ENCODE data around the gene TPX2. TPM values are rescaled to one million over a fixed set of nuclear protein-coding genes. Genes with fewer than 3 reads are reported as not detected.

Gene TPX2
- total RNA-seq, 2 donors from 2014 or later, result 0.20 to 2.9 TPM

DNA sequence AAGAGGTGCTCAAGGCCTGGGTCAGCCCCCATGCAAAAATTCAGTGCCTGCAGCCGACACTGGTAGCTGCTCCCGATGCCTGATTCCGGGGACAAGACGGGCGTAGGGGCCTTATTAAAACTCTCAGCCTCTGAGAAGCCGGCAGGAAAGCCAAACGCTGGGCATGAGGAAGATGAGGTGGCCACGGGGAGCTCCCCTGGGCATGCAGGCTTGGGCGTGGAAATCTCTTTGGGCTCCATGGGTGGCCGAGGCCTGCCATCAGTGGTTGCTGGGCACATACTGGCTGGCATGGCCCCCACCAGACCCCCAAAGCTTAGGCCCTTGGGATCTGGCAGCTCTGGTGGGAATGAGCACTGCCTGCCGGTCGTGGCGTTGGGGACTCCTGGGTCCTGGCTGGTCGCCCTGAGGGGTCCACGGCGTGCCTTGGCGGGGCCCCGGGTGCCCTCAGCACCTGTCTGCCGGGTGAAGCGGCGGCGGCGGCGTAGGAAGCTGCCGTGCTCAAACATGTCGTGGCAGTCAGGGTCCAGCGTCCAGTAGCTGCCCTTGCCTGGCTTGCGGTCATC, 105.7 kb downstream of the TPX2 start:
- TF ChIP-seq, protein P1, sequence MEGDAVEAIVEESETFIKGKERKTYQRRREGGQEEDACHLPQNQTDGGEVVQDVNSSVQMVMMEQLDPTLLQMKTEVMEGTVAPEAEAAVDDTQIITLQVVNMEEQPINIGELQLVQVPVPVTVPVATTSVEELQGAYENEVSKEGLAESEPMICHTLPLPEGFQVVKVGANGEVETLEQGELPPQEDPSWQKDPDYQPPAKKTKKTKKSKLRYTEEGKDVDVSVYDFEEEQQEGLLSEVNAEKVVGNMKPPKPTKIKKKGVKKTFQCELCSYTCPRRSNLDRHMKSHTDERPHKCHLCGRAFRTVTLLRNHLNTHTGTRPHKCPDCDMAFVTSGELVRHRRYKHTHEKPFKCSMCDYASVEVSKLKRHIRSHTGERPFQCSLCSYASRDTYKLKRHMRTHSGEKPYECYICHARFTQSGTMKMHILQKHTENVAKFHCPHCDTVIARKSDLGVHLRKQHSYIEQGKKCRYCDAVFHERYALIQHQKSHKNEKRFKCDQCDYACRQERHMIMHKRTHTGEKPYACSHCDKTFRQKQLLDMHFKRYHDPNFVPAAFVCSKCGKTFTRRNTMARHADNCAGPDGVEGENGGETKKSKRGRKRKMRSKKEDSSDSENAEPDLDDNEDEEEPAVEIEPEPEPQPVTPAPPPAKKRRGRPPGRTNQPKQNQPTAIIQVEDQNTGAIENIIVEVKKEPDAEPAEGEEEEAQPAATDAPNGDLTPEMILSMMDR (IDR thresholded peaks at IDR 0.05), result no peak
- Histone ChIP-seq H3K36me3 (no peaks in the 10 kb centered on the region), H3K9me3 (no peaks in the 10 kb centered on the region), H3K27ac (peak overlapping the region; percentile 63 to 74), H3K4me1 (peaks cover 0 to 38% of the 10 kb centered on the region in 2 donors), H3K4me3 (peak overlapping the region; percentile 35 to 52), H3K27me3 (no peaks in the 10 kb centered on the region)
- no peak for DNase-seq (ENCODE audit: low spot score)

DNA sequence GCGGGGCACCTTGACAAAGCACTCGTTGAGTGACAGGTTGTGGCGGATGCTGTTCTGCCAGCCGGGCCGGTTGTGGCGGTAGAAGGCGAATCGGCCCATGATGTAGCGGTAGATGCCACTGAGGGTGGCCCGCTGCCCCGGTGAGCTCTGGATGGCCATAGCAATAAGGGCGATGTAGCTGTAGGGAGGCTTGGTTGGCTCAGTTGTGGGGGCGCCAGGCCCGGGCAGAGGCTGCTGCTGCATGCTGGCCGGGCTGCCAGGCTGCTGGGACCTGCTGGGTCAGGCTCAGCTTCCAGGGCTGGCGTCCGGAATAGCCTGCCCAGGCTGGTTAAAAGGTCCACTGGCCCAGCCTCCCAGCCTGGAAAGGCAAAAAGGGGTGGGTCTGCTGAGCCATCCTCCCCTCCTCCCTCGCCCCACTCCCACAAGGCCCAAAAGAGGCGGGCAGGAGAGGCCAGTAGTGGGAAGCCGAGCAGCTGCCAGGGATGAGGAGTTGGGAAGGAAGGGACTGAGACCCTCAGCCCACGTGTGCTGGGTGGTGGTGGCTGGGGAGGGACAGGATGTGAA, 106.3 kb downstream of the TPX2 start, which contains the start of gene FOXS1:
FOXS1 (minus strand) TSS at position 305 of the 564 bp plus-strand sequence; CDS start at position 243, 62 bp downstream.
- Histone ChIP-seq H3K4me1 (peaks cover 0 to 38% of the 10 kb centered on the region in 2 donors), H3K27ac (peak within 1 kb of the TSS; percentile 63 to 74), H3K36me3 (no peaks in the 10 kb centered on the region), H3K4me3 (peak within 1 kb of the TSS; percentile 35 to 52), H3K9me3 (no peaks in the 10 kb centered on the region), H3K27me3 (no peaks in the 10 kb centered on the region)
- no peak for DNase-seq (ENCODE audit: low spot score)
- TF ChIP-seq, protein P1 (IDR thresholded peaks at IDR 0.05), result no peak

DNA sequence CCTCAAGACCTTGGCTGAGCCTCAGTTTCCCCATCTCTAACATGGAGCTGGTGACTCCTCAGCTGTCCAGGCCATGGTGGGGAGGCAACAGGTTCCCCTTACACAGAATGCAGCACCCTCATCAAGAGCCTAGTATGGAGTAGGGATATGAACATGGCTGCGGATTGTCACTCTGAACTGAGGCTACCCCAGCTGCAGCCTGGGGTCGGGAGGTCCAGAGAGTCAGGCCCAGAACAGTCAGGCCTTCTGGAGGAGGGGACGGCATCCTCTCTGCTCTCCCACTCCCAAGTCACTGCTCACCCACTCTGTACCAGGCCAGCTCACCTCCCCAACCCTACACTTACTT, 107.7 kb downstream of the TPX2 start:
- H3K27me3 ChIP-seq, result no peaks in the 10 kb centered on the region
- H3K9me3 ChIP-seq, result no peaks in the 10 kb centered on the region
- no peak for DNase-seq (ENCODE audit: low spot score)
- H3K4me1 ChIP-seq, result peaks cover 0 to 28% of the 10 kb centered on the region in 2 donors
- no peaks in the 10 kb centered on the region for H3K36me3 ChIP-seq
- no peak overlapping the region for H3K27ac ChIP-seq
- TF ChIP-seq, protein P1 (IDR thresholded peaks at IDR 0.05), result peak in 1 of 2 donors; percentile 14
- H3K4me3 ChIP-seq, result no peak overlapping the region

DNA sequence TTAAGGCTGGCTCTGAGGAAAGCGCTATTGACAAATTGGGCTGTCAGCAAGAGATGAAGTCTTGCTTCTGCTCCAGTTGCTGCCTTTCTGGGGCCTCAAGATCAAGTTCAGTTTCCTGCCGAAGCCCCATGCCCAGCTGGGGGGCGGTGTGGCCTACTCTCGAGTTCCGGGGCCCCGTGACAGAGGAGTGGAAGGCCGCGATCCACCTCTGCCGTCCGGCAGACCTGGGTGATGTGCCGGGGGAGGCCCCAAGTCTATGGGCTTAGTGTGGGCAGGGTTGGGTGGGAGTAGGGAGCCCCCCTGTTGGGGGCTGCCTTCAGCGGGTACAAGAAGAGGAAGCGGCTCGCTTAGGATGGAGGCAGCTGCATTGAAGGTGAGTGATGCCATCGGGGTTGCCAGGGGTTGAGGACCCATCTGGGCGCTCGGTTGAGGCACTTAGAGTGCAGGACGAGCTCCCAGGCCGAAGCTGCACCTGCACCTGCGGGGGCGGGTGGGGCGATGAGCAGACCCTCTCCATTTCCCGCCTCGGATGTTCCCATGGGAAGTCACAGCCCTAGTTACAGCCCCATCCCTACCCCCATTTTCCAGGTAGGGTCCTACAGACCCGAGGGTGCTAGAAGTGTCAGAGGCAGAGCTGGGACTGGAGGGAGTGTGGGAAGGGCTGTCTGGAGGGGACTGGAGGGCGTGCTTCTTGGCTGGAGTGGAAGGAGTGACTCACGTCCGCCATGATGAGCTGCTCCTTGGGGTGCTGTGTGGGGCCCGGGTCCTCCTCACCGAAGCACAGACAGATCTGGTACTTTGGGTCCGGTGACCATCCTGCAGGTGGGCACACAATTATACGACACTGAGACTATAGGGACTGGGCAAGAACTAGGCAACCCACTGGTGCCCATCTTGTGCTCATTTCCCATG, 109.3 kb downstream of the TPX2 start:
- no peak overlapping the region for H3K4me3 ChIP-seq
- no peaks in the 10 kb centered on the region for H3K36me3 ChIP-seq
- peaks cover 0 to 12% of the 10 kb centered on the region in 2 donors for H3K4me1 ChIP-seq
- TF ChIP-seq, protein P1 (IDR thresholded peaks at IDR 0.05), result no peak
- no peaks in the 10 kb centered on the region for H3K27me3 ChIP-seq
- H3K27ac ChIP-seq, result no peak overlapping the region
- H3K9me3 ChIP-seq, result no peaks in the 10 kb centered on the region
- DNase-seq (ENCODE audit: low spot score), result no peak

DNA sequence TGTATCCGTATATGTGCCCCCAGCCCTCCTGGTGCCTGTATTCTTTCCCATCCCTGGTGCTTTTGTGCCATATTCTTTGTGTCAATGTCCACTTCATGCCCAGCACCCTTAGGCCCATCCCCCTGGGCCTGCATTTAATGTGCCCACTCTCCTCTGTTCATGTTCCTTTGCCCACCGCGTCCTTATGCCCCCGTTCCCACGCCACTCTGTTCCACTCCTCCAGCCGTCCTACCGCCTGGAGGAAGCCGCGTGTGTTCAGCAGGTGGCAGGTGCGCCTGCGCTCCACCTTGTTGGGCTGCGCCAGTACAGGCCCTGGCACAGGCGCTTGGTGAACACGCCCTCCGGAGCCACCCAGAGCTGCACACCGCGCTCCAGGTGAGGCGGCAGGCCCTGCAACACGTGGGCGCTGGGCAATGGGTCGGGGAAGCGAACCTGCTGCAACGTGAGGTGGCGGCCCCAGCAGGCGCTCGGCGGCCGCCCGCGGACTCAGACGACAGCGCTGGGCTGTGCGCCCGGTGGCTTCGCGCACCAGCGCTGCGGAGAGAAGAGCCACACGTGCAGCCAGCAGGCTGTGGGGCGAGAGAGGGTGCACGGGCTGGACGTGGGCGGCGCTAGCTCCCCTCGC, 110.3 kb downstream of the TPX2 start:
- Histone ChIP-seq H3K36me3 (no peaks in the 10 kb centered on the region), H3K27me3 (no peaks in the 10 kb centered on the region), H3K9me3 (no peaks in the 10 kb centered on the region), H3K4me3 (no peak overlapping the region), H3K4me1 (peaks cover 0 to 9% of the 10 kb centered on the region in 2 donors), H3K27ac (no peak overlapping the region)
- TF ChIP-seq, protein P1 (IDR thresholded peaks at IDR 0.05), result no peak
- no peak for DNase-seq (ENCODE audit: low spot score)

Other genes with a start within 250 kb of the TPX2 start
- gene HM13, start 224.8 kb upstream of the TPX2 start, total RNA-seq, result 10 to 100 TPM; 31.7 to 45.7 TPM
- 100 to 1,000 TPM; 450 to 815 TPM for gene ID1, start 134.0 kb upstream of the TPX2 start, total RNA-seq
- 1 to 10 TPM; 6.8 to 9.0 TPM for gene COX4I2, start 101.4 kb upstream of the TPX2 start, total RNA-seq
- 10 to 100 TPM; 84.2 to 93.5 TPM for gene BCL2L1, start 16.4 kb upstream of the TPX2 start, total RNA-seq
- gene MYLK2, start 80.1 kb downstream of the TPX2 start, total RNA-seq, result under 1 TPM in 1 of 2 donors, not detected in 1; 0.12 TPM
- gene FOXS1, start 106.3 kb downstream of the TPX2 start, total RNA-seq, result 1 to 10 TPM; 1.9 to 4.2 TPM
- gene DUSP15, start 131.2 kb downstream of the TPX2 start, total RNA-seq, result 10 to 100 TPM in 1 of 2 donors, 1 to 10 TPM in 1; 8.8 to 11.6 TPM
- gene TTLL9, start 131.3 kb downstream of the TPX2 start, total RNA-seq, result not detected
- 1 to 10 TPM; 4.9 to 5.7 TPM for gene PDRG1, start 212.8 kb downstream of the TPX2 start, total RNA-seq
- gene XKR7, start 228.9 kb downstream of the TPX2 start, total RNA-seq, result not detected

All from right atrium auricular region (tissue), 2 donors.